Cerebellar nuclear complex (tissue), 1 donor: ENCODE results near the gene RFX1.
"Not testable (repeated sequence)": the region's sequence is repeated elsewhere in the genome, so short reads cannot be mapped to it uniquely, and the experiment has no call there.

Source experiments
- DNase-seq, 2 experiments: peaks; one replicate each; lab custom pipeline; 2025; lab: John Stamatoyannopoulos, UW

RFX1 gene

DNA sequence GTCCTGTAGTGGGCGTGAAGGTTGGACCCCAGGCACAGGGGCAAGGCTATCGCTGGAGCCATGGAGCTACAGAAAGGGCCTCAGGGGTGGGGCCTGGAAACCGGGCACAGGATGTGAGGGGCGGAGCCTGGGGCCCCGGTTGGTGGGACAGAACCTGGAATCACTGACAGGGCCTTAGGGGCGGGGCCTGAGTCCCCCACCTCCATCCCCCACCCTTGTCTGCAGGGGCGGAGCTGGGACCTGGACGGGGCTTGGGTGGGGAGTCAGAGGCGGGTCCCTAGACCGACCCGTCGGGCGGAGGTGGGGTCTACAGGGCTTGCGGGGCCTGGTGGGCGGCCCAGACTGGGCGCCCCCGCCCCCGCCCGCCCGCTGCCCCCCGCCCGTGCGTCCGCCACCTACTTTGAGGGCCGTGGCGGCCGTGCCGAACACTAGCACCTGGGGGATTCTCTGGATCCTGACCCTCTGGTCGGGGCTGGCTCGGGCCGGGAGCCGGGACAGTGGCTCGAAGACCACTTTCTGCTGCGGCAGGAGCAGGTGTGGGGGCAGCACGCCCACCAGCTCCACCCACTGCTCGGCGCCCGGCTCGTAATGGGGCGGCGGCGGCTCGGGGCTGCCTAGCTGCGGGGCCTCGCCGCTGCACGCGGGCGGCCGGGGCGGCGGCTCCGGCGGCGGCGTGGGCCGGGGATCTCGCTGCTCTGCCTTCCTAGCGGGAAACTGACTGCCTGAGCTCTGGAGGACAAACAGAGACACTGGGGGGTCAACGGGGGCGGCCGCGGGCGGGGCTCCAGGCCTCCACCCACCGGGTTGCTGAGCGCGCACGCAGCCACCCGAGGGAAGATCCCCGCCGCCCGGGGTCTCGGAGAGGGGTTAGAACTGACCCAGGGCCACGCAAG is 27.5 kb downstream of the RFX1 start:
- no peak for DNase-seq

DNA sequence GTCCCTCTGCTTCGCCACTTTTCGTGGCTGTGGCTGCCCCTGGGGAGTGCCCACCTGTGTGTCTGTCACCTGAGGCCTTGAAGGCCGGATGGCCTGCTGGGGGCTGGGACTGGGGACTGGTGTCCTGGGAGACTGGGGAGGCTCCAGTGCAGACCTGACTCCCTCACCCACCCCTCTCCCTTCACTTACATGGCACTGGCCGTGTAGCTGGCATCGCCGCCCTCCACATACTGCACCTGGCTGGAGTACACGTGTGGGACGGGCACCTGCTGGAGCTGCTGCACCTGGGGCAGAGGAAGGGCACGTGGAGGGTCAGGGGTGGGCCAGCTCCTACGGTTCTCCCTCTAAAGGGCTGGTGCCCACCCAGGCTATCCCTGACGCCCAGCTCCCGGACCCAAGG is 28.3 kb downstream of the RFX1 start:
- DNase-seq, result no peak

DNA sequence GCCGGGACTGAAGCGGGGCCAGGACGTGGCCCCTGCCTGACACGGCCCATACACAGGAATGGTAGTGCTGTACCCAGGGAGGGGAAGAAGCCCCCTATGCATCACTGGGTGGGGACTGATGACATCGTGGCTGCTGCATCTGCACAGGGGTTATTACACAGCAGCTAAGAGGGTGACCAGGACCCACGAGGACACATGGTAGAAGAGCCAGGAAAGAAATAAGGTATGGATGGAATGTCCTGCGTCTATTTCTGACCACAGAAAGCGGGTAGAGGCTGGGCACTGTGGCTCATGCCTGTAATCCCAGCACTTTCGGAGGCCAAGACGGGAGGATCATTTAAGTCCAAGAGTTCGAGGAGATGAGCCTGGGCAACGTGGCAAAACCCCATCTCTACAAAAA is 29.7 kb downstream of the RFX1 start:
- no peak for DNase-seq

DNA sequence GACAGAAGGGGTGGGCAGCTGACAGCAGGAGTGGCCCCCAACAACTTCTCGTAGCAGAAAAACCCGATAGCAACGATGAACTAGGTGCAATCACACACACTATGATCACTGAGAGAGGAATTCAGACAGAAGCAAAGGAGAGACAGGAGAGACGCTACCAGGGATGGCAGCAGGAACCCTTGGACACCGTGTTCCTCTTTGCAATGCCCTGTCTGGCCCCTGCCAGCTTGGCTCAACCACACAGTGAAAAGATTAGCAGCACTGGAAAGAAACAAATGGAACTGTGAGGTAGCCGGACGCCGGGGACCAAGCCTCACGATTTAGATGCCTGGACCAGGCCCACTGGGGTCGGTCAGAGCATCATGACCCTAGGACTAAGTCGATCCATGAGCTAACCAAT is 30.2 kb downstream of the RFX1 start:
- peak in 1 of 2 experiments; percentile 9 for DNase-seq

DNA sequence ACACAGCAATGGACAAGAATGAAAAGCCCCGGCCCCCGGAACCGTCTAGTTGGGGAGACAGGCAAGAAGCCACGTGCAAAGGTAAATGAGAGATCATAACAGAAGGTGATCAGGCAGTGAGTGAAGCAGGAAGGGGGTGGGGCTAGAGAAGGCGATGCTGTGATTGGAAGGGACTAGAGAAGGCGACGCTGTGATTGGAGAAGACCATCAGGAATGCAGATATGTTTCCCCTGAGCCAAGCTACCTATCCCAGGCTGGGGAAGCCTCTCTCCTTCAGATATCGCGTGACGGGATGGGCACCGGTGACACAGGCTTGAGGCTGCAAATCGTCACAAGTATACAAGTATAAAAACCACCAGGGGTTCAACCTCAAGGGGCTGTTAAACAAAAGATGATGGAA is 32.0 kb downstream of the RFX1 start:
- peak in 1 of 2 experiments; percentile 74 for DNase-seq

DNA sequence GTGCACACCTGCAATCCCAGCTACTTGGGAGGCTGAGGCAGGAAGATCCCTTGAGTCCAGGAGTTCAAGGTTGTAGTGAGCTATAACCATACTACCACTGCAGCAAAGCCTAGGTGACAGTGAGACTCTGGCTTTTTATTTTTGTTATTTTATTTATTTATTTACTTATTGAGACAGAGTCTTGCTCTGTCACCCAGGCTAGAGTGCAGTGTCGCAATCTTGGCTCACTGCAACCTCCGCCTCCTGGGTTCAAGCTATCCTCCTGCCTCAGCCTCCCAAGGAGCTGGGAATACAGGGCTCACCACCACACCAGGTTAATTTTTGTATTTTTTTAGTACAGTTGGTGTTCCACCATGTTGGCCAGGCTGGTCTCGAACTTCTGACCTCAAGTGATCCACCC is 32.6 kb downstream of the RFX1 start:
- DNase-seq, result not testable (repeated sequence)

DNA sequence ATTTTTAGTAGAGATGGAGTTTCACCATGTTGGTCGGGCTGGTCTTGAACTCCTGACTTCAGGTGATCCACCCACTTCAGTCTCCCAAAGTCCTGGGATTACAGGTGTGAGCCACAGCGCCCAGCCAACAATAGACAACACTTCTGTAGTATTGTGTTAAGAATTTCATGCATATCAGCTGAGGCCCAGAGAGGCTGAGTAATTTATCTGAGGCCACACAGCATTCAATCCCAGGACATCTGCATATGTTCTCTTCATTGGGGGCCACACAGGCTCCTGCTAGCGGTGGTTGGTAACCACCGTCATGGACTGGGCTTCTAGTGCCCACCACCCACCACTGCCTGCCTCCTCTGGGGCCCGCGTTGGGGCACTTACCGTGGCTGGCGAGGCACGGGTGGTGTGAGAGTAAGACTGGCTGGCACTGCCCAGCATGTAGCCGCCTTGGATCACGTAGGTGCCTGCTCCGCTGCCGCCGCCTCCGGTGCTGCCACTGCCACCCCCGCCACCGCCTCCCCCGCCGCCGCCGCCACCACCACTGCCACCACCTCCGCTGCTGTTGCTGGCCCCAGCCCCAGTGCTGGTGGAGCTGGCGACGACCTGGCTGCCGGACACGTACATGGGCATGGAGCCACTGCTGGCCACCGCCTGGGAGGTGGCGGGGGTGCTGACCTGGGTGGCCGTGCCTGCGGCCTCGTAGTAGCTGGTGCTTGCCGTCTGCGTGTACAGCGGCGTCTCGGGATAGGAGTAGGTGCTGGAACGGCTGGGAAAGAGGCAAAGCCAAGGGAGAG is 33.6 kb downstream of the RFX1 start:
- DNase-seq, result no peak

DNA sequence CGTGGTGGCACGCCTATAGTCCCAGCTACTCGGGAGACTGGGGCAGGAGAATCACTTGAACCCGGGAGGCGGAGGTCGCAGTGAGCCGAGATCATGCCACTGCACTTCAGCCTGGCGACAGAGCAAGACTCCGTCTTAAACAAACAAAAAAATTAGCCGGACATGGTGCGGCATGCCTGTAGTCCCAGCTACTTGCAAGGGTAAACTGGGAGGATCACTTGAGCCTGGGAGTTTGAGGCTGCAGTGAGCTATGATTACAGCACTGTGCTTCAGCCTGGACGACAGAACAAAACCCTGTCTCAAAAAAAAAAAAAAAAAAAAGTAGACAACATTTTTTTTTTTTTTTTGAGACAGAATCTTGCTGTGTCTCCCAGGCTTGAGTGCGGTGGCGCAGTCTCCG is 34.3 kb downstream of the RFX1 start:
- not testable (repeated sequence) for DNase-seq

DNA sequence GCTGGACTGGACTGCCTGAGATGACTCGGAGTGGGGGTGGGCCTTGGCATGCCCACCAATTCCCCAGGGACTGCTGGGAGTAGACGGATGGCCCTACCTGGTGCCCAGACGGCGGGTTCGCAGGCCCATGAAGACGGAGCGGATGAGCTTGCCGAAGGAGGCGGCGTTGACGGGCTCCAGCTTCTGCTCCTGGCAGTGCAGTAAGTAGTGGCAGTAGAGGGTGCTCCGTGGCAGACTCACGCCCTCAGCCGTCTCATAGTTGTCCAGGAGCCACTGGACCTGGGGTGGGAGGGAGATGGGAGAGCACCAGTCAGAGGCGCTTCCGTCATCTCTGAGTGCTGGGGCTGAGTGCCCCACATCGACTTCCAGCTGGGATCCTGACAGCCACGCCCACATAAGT is 36.2 kb downstream of the RFX1 start:
- no peak for DNase-seq

DNA sequence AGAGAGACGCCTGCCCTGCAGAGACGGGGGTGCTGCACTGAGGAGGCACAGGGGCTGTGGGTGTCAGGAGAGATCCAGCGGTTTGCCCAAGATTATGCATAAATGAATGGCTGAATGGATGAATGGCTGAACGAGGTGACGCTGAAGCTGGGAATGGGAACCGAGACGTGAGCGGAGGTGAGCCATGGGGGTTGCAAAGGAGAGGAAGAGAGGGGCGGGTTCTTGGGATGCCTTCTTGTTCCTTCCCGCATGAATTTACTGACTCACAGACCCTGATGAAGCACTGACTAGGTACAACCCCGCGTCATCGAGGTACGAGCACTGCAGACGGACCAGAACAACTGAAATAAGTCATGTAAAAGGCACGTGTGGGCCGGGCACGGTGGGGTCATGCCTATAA is 37.1 kb downstream of the RFX1 start:
- no peak for DNase-seq

DNA sequence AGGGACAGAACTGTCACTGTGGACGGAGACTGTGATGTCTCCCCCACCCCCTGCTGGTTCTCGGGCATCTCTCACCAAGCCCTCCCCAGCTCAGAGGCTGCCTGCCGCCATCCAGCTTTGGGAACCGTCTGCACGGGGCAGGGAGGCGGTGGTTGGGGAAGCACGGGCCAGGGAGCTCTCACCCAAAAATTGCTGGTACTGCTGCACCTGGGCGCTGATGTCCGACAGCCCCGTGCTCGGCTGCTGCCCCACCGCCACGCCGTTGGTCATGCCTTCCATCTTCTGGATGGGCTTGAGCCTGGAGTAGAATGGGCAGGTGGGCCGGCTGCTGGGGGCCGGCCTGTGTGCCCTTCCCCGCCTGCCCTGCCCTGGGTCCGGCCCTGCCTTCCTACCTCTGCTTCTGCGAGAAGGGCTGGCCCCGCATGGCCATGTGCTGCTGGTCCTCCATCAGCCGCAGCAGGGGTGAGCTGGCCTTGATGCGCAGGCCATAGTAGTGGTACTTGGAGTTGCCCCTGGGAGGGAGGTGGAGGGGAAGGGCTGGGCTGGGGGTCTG is 37.7 kb downstream of the RFX1 start:
- DNase-seq, result no peak

DNA sequence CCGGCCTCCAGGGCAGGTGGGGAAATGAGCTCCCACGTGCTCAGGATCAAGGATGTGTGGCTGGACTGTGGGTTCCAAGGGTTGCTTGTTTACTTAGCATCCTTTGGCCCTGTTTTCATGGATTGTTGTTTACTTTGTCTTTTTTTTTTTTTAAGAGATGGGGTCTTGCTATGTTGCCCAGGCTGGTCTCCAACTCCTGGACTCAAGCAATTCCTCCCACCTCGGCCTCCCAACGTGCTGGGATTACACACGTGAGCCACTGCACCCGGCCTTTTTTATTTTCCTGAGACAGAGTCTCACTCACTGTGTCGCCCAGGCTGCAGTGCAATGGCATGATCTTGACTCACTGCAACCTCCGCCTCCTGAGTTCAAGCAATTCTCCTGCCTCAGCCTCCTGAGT is 38.9 kb downstream of the RFX1 start:
- not testable (repeated sequence) for DNase-seq

DNA sequence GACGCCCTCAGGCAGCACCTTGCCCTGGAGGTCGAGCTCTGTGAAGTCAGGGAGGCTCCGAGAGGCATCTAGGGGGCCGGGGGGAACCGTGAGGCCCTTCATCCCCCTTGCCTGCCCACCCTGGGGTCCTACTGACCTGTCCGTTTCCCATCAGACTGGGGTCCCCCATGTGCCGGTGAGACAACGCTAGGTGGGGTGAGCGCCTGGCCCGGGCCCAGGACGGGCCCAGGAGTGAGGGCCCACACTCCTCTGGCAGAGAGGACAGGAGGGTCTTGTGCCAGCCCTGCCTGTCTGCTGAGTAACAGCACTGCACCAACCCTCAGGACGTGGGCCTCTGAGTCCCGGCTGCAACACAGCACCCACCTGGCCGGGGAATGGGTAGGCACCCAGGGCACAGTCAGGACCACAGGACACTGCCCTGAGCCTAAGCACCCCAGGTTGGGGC is 39.4 kb downstream of the RFX1 start:
- no peak for DNase-seq

DNA sequence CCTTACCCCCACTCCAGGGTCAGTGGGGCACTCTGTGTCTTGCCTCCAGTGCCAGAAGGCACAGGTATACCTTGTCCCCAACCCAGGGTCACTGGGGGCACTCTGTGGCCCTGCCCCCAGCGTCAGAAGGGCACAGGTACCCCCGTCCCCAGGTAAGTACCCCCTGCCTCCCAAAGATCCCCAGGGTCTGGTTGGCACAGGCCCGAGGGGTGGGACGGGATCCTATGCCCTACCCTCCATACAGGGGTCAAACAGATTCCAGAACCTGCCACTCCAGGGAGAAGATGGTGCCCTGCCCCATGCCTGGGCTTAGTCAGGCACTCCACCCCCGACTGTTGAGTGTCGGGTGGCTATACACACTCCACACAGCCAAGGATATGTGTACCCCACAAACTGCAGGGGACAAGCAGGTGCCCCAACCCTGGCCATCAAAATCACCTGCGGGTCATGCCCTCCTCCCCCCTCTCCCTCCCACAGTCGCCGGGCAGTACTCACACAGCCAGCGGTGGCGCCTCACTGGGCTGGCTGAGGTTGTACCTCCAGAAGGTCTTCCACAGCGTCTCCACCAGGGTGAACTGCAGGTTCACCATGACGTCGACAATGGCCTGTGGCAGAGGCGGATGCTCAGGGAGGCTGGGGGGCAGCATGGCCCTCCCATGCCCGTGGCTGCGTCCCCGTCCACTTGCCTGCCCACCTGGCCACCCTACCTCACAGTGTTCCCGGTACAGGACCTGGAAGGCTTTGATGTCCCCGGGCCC is 40.0 kb downstream of the RFX1 start:
- DNase-seq, result no peak

DNA sequence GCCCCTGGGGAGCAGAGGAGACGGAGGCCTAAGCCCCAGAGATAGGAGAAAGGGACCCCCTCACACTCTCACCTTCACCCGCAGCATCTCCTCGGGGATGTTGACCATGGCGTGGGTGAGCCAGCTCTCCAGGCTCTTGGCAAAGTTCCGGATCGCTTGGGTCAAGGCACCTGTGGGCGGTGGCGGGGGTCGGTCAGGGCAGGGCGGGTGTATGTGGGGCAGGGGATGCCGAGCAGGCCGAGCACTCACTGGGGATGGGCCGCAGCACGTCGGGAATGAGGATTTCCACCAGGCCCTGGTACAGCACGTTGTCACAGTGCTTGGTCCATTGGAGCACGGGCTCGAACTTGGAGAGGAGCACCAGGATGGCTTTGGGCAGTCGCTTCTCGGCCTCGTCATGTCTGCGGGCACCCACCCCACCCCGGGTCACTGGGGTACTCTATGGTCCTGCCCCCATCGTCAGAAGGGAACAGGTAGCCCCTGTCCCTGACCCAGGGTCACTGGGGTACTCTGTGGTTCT is 40.7 kb downstream of the RFX1 start:
- DNase-seq, result no peak

DNA sequence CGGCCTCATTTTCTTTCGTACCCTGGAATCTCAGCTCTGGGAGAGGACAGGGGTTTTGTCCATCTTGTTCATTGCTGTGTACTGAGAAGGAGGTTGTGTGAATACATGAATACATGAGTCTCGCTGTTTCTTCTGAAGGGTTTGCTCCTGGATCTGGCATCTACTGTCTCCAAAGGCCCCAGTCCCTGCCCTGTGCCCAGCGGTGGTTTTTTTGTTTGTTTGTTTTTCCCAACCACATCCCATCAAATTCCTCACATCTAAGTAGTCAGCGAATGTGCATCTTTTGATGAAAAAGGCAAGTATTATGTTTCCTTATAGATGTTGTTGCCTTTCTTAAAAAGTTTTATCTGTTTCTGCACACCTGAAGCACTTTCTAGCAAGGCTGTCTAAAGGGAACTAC is 41.3 kb downstream of the RFX1 start:
- no peak for DNase-seq

DNA sequence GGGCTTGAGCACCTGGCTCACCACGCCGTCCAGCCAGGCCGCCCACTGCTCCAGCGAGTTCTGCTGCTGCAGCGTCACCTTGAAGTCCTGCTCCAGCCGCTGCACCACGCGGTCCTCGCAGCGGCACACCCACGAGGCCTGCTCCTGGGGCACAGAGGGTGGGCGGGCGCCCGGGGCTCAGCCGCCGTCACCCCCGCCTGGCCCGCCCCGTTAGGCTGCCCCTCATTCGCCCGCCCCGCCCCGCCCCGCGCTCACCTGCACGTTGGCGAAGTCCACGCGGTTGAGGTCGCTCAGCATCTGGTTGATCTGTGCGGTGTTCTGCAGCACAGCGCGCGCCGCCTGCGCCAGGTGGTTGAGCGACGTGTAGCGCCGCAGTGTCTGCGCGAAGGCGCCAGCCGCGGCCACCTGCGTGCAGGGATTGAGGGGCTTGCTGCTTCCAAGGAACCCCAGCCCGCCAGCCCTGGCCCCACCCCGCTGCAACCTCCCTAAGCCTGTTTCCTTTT is 42.5 kb downstream of the RFX1 start:
- DNase-seq, result no peak

DNA sequence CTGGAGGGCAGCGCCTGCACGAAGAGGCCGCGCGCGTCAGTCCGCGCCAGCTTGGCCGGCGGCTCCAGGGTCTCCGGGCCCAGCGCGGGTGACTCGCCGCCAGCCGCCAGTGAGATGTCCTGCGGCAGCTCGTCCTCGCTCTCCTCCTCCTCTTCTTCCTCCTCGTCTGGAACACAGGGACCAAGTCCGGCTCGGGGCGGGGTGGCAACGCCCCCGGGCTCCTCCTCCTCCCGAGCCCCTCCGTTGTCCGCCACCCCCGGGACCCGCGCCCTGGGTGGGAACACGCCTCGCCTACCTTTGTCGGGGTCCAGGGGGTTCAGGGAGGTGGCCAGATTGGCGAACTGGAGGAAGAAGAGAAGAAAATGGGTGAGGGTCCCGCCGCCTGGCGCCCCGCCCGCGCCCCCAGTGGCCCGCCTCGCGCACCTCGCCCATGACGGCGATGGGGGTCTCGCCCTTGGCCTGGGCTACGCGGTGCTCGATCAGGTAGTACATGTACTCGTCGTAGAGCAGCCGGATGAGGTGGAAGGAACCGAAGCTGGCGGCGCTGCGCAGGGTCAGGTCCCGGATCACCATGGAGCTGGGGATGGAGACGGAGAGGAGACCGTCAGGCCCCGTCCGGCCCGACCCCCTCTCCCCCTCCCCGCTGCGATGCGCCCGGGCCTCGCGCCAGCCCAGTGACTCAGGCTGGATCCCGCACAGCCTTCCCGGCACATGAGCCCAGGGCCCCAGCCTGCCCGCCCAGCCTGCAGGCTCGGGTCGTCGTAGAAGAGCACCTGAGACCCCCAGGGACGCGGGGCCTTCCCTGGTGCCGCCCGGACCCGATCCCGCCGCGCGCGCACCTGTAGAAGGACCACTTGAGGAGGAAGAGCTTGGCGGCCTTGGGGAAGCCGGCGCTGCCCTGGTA is 43.2 kb downstream of the RFX1 start:
- no peak for DNase-seq

DNA sequence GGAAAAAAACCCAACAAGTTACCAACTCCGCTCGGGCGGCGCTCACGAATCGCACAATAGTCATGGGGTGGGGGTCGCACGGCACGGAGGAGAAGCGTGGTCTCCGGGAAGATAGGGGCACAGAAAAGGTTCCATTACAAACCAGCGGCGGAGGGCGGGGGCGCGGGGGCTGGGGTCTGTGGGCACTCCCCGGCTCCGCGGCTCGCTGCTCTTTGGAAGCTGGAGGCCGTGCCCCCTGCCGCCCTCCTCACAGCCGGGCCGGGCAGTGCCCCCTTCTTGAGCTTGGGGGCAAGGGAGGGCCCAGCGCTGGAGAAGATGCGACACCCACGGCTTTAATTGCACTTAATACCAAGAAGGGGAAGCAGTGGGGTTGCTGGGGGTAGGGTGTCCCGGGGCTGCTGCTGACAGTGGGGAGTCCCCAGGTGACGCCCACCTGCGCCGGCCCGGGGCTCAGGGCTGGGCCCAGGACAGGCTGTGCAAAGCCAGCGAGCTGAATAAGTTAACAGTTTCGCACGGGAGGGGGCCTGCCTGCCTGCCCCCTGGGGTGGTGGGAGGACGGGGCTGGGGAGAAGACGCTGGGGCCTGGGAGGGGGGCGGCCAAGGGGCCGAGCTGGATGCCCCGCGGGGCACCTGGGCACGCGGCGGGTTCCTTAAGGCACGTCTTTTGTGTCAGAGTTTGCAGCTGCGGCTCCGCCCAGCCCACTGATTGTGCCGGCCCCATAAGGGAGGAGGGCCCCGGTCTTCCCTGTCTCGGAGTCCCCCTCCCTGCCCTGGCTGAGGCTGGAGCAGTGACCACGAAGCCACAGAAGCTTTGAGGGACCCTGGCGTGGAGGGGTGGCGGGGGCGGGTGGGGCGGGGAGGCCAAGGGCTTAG is 44.1 kb downstream of the RFX1 start:
- DNase-seq, result no peak
